ENCODE results near the gene ANKRD29.

The ANKRD29 gene

DNA sequence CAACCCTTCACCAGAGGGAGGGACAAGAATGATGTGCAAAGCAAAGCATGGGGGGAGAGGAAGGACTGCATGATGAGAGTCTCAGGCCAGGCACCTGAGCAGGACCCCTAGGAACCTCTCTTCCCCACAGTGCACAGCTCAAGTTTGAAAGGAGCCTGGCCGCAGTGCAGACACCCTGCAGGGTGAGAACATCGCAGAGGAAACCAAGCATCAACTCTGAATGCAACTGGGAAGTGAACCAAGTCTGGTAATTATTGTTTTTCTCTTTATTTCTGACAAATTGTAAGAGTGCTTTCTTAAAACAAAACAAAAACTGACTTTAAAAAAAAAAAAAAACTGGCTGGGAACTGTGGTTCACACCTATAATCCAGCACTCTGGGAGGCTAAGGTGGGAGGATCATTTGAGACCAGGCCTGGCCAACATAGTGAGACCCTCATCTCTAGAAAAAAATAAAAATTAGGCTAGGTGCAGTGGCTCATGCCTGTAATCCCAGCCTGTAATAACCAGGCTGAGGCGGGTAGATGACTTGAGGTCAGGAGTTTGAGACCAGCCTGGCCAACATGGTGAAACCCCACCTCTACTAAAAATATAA is 91.7 kb downstream of the ANKRD29 start:
- no peak overlapping the region for H3K4me3 ChIP-seq (ENCODE audit: control insufficient read depth, low read depth, low read length)
- TF ChIP-seq, protein P1, sequence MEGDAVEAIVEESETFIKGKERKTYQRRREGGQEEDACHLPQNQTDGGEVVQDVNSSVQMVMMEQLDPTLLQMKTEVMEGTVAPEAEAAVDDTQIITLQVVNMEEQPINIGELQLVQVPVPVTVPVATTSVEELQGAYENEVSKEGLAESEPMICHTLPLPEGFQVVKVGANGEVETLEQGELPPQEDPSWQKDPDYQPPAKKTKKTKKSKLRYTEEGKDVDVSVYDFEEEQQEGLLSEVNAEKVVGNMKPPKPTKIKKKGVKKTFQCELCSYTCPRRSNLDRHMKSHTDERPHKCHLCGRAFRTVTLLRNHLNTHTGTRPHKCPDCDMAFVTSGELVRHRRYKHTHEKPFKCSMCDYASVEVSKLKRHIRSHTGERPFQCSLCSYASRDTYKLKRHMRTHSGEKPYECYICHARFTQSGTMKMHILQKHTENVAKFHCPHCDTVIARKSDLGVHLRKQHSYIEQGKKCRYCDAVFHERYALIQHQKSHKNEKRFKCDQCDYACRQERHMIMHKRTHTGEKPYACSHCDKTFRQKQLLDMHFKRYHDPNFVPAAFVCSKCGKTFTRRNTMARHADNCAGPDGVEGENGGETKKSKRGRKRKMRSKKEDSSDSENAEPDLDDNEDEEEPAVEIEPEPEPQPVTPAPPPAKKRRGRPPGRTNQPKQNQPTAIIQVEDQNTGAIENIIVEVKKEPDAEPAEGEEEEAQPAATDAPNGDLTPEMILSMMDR (IDR thresholded peaks at IDR 0.05; ENCODE audit: control insufficient read depth, insufficient read depth, low read depth, low read length, missing control alignments) = no peak
- DNase-seq (ENCODE audit: low read depth) = no peak

DNA sequence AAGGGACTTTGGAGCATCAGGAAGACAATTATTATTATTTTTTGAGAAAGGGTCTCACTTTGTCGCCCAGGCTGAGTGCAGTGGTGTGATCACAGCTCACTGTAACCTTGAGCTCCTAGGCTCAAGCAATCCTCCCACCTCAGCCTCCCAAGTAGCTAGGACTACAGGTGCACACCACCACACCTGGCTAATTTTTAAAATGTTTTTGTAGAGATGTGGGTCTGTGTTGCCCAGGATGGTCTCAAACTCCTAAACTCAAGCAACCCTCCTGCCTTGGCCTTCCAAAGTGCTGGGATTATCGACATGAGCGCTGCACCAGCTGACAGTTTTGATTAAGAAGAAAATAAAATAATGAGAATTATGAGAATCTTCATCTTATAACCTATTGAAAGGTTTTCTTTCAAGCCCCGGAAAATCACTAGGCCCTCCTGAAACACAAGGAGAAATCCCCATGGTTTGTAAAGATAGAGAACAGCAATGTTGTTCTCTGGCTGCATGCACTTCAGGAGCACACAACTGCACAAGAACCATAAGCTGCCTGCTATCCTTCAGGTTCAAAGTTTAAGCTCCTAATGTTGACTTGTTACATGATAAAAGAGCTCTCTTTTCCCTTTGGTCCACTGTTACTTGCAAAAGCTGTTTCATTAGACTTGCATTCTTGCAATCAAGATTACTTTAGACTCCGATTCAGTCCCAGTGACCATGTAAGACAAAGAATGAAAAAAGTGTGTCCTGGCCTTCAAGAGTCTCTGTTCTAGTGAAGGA is 93.2 kb downstream of the ANKRD29 start:
- H3K4me3 ChIP-seq (ENCODE audit: control insufficient read depth, low read depth, low read length) = no peak overlapping the region
- no peak for DNase-seq (ENCODE audit: low read depth)
- TF ChIP-seq, protein P1 (IDR thresholded peaks at IDR 0.05; ENCODE audit: control insufficient read depth, insufficient read depth, low read depth, low read length, missing control alignments) = no peak

DNA sequence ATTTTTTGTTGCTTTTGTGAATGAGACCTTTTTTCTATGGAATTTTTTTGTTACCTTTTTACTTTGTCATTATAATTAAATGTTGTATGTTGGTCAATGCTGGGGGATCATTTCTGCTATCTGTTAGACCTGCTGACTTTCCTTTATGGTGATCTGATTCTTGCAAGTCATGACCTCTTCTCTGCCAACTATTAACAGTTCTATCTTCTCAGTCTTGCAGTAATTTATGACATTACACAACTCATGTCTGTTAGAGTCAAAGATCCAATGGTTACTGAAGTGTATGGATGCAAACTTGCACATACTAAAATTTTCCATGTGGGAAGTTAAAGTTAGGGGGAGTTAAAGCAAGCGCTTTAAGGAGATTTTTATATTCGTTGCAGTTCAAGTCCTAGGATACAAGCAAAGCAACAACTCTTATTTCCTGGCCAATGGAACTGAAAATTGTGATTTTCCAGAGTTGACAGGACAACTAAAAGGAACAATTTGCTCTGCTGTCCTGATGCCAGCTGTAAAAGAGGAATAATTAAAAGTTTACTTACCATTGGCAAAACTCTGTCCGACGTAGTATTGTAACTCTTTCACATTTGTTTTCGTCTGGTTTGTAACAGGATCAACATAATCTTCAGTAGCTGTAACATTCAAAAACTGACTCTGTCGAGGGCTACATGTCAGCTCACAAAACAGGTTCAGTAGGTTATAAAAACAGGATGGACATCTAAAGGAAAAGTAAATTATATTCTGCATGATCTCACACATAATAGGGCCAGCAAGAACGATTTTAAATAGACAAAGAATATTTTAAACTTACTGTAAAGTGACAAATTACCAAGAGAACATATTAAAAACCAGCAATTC is 94.2 kb downstream of the ANKRD29 start:
- TF ChIP-seq, protein P1 (IDR thresholded peaks at IDR 0.05; ENCODE audit: control insufficient read depth, insufficient read depth, low read depth, low read length, missing control alignments) = no peak
- no peak for DNase-seq (ENCODE audit: low read depth)
- no peak overlapping the region for H3K4me3 ChIP-seq (ENCODE audit: control insufficient read depth, low read depth, low read length)

DNA sequence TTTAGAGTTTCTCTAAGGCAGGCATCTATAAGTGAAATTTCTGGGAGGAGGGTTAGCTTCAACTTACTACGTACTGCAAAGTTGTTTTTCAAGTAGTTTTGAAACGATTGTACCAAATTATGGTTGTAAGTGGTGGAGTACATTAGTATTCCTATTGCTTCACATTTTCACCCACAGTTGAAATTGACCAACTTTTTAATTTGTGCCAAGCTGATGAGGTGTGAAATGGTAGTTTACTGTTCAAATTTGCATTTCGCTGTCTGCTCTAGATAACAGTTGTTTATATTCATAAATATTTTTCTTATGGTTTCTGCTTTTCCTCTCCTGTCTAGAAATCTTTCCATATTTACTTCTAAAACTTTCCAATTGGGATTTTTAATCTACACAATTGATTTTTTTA is 95.0 kb downstream of the ANKRD29 start:
- TF ChIP-seq, protein P1 (IDR thresholded peaks at IDR 0.05; ENCODE audit: control insufficient read depth, insufficient read depth, low read depth, low read length, missing control alignments) = no peak
- no peak for DNase-seq (ENCODE audit: low read depth)
- H3K4me3 ChIP-seq (ENCODE audit: control insufficient read depth, low read depth, low read length) = no peak overlapping the region

DNA sequence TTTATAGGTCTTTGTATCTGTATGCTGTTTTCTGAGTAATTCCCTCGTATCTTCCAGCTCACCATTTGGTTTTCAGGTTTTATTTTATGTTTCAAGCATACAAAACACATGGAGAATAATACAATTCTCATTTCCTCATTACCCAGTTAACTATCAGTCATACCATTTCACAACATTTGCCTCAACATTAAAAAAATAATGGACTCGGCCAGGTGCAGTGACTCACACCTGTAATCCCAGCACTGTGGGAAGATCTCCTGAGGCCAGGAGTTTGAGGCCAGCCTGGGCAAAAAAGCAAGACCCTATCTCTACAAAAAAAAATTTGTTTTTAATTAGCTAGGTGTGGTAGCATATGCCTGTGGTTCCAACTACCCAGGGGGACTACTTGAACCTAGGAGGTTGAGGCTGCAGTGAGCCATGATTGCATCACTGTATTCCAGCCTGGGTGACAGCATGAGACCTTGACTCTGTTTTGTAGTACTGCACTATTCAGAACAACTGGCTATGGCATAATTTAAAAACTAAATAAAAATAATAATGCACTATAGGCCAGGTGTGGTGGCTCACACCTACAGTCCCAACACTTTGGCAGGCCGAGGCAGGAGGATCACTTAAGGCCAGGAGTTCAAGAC is 96.7 kb downstream of the ANKRD29 start:
- H3K4me3 ChIP-seq (ENCODE audit: control insufficient read depth, low read depth, low read length) = no peak overlapping the region
- DNase-seq (ENCODE audit: low read depth) = no peak
- TF ChIP-seq, protein P1 (IDR thresholded peaks at IDR 0.05; ENCODE audit: control insufficient read depth, insufficient read depth, low read depth, low read length, missing control alignments) = no peak

DNA sequence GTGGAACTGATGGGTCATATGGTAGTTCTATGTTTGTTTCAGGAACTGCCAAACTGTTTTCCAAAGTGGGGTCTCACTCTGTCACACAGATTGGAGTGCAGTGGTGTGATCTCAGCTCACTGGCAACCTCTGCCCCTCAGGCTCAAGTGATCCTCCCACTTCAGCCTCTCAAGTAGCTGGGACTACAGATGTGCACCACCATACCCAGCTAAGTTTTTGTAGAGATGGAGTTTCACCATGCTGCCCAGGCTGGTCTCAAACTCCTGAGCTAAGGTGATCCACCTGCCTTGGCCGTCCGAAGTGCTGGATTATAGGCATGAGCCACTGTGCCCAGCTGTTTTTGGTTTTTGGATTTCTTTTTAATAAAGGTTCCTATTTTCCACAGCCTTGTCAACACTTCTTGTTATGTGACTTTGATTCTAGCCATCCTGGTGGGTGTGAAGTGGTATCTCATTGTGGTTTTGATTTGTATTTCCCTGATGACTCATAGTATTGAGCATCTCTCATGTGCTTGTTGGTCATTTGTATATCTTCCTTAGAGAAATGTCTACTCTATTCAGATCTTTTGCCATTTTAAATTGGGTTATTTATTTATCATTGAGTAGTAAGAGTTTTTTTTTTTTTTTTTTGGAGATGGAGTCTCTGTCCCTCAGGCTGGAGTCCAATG is 99.2 kb downstream of the ANKRD29 start:
- TF ChIP-seq, protein P1 (IDR thresholded peaks at IDR 0.05; ENCODE audit: control insufficient read depth, insufficient read depth, low read depth, low read length, missing control alignments) = no peak
- H3K4me3 ChIP-seq (ENCODE audit: control insufficient read depth, low read depth, low read length) = no peak overlapping the region
- no peak for DNase-seq (ENCODE audit: low read depth)

All from AG09309 (cell line).